ENCODE results near the gene RGS12.
A peak's percentile ranks its signal among the peaks of the same experiment; 100 is the strongest.
"Not testable (repeated sequence)": the region's sequence is repeated elsewhere in the genome, so short reads cannot be mapped to it uniquely, and the experiment has no call there.

RGS12 gene

GRCh38 chr4:3296651-3297050 is 3.8 kb downstream of the RGS12 start:
- DNase-seq (ENCODE audit: low read depth): no peak

- DNase-seq (ENCODE audit: low read depth): no peak
Observed at GRCh38 chr4:3297066-3297859, 4.4 kb downstream of the RGS12 start.

GRCh38 chr4:3299122-3299975 is 6.5 kb downstream of the RGS12 start:
- no peak for DNase-seq (ENCODE audit: low read depth)

GRCh38 chr4:3299976-3300671 is 7.3 kb downstream of the RGS12 start:
- no peak for DNase-seq (ENCODE audit: low read depth)

- DNase-seq (ENCODE audit: low read depth): not testable (repeated sequence)
Observed at GRCh38 chr4:3300882-3301281, 8.1 kb downstream of the RGS12 start.

- no peak for DNase-seq (ENCODE audit: low read depth)
Observed at GRCh38 chr4:3301450-3302172, 8.8 kb downstream of the RGS12 start.

GRCh38 chr4:3302173-3302785 is 9.5 kb downstream of the RGS12 start:
- peak; percentile 59 for DNase-seq (ENCODE audit: low read depth)

GRCh38 chr4:3302786-3303564 is 10.2 kb downstream of the RGS12 start:
- no peak for DNase-seq (ENCODE audit: low read depth)

- DNase-seq (ENCODE audit: low read depth): no peak
Observed at GRCh38 chr4:3303565-3303824, 10.7 kb downstream of the RGS12 start.

- DNase-seq (ENCODE audit: low read depth): no peak
Observed at GRCh38 chr4:3303923-3304710, 11.3 kb downstream of the RGS12 start.

GRCh38 chr4:3304831-3305609 is 12.2 kb downstream of the RGS12 start:
- DNase-seq (ENCODE audit: low read depth): no peak

- no peak for DNase-seq (ENCODE audit: low read depth)
Observed at GRCh38 chr4:3305610-3306371, 13.0 kb downstream of the RGS12 start.

GRCh38 chr4:3306450-3306849 is 13.6 kb downstream of the RGS12 start:
- no peak for DNase-seq (ENCODE audit: low read depth)

GRCh38 chr4:3307060-3307459 is 14.2 kb downstream of the RGS12 start:
- no peak for DNase-seq (ENCODE audit: low read depth)

GRCh38 chr4:3307486-3307885 is 14.7 kb downstream of the RGS12 start:
- DNase-seq (ENCODE audit: low read depth): no peak

- no peak for DNase-seq (ENCODE audit: low read depth)
Observed at GRCh38 chr4:3307891-3308575, 15.2 kb downstream of the RGS12 start.

- no peak for DNase-seq (ENCODE audit: low read depth)
Observed at GRCh38 chr4:3308691-3309090, 15.9 kb downstream of the RGS12 start.

Measured in activated T-cell treated with anti-CD3 and anti-CD28 coated beads for 1 hour (primary cell).